HEK293T (cell line): ENCODE measurements around the gene RIOK3.

ENCODE experiments used
- ARNT ChIP-seq: fragments of 450-650 bp; IDR thresholded peaks from 2 replicates; pipeline ENCODE4 v1.6.1; 2017; ENCODE audit warnings: mild to moderate bottlenecking
- BHLHE40 ChIP-seq: fragments of 450-650 bp; IDR thresholded peaks from 2 replicates; pipeline ENCODE4 v1.6.1; 2016; ENCODE audit warnings: mild to moderate bottlenecking, moderate library complexity, borderline replicate concordance
- CTBP1 ChIP-seq: fragments of 450-650 bp; IDR thresholded peaks from 2 replicates; pipeline ENCODE4 v1.6.1; 2016; ENCODE audit warnings: borderline replicate concordance
- FOXA1 ChIP-seq: fragments of 450-650 bp; IDR thresholded peaks from 2 replicates; pipeline ENCODE4 v1.6.1; 2016; ENCODE audit warnings: mild to moderate bottlenecking
- FOXM1 ChIP-seq: fragments of 450-650 bp; IDR thresholded peaks from 2 replicates; pipeline ENCODE4 v1.6.1; 2017; ENCODE audit warnings: mild to moderate bottlenecking, borderline replicate concordance
- SP1 ChIP-seq: fragments of 450-650 bp; IDR thresholded peaks from 2 replicates; pipeline ENCODE4 v1.6.1; 2017
- TF ChIP-seq, protein P1 (sequence below): fragments of 450-650 bp; IDR thresholded peaks from 2 replicates; pipeline ENCODE4 v1.6.1; 2016

DNA sequence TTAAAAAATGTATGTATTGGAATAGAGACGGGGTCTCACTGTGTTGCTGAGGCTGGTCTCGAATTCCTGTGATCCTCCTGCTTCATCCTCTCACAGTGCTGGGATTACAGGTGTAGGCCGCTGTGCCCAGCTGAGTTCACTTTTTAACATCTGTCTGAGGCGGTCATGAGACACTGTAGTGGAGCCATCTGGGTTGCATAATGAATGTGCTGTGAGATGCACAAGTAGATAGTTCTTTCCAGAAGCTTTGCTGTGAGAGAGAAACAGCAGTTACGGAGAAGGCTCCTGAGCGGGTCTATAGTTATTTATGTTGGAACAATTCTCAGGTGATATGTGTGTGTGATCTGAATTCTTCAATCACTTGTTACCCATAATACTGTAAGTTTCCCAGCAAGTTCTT, 53.3 kb downstream of the RIOK3 start:
- TF ChIP-seq FOXM1 = no peak
- no peak for TF ChIP-seq ARNT
- TF ChIP-seq CTBP1 = no peak
- TF ChIP-seq, protein P1, sequence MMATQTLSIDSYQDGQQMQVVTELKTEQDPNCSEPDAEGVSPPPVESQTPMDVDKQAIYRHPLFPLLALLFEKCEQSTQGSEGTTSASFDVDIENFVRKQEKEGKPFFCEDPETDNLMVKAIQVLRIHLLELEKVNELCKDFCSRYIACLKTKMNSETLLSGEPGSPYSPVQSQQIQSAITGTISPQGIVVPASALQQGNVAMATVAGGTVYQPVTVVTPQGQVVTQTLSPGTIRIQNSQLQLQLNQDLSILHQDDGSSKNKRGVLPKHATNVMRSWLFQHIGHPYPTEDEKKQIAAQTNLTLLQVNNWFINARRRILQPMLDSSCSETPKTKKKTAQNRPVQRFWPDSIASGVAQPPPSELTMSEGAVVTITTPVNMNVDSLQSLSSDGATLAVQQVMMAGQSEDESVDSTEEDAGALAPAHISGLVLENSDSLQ = no peak
- no peak for TF ChIP-seq SP1
- TF ChIP-seq BHLHE40 = no peak
- no peak for TF ChIP-seq FOXA1
